ENCODE data around the gene PRRT2. TPM values are rescaled to one million over a fixed set of nuclear protein-coding genes. Genes with fewer than 3 reads are reported as not detected.
"Not testable (repeated sequence)": the region's sequence is repeated elsewhere in the genome, so short reads cannot be mapped to it uniquely, and the experiment has no call there.

The PRRT2 gene
- polyA plus RNA-seq, 5 donors: 10.4 to 16.1 (median 12.8) TPM

GRCh38 chr16:29830774-29831173, 18.8 kb downstream of the PRRT2 start:
- no peak for DNase-seq

- DNase-seq: no peak
These were observed 19.5 kb downstream of the PRRT2 start for GRCh38 chr16:29831490-29831889.

GRCh38 chr16:29833219-29833618, 21.2 kb downstream of the PRRT2 start:
- DNase-seq: not testable (repeated sequence)

GRCh38 chr16:29834079-29834478, 22.1 kb downstream of the PRRT2 start:
- DNase-seq: no peak

- no peak for DNase-seq
These were observed 23.9 kb downstream of the PRRT2 start for GRCh38 chr16:29835926-29836325.

GRCh38 chr16:29836623-29837022, 24.6 kb downstream of the PRRT2 start:
- DNase-seq: no peak

GRCh38 chr16:29837841-29838240, 25.8 kb downstream of the PRRT2 start:
- DNase-seq: no peak

- DNase-seq: no peak
These were observed 27.8 kb downstream of the PRRT2 start for GRCh38 chr16:29839822-29840221.

- DNase-seq: no peak
These were observed 28.2 kb downstream of the PRRT2 start for GRCh38 chr16:29840240-29840639.

- no peak for DNase-seq
These were observed 29.6 kb downstream of the PRRT2 start for GRCh38 chr16:29841631-29842030.

GRCh38 chr16:29842732-29843346, 30.8 kb downstream of the PRRT2 start:
- DNase-seq: no peak

GRCh38 chr16:29843931-29844330, 31.9 kb downstream of the PRRT2 start:
- DNase-seq: no peak

GRCh38 chr16:29844575-29845331, 32.8 kb downstream of the PRRT2 start:
- no peak for DNase-seq

GRCh38 chr16:29845656-29846055, 33.7 kb downstream of the PRRT2 start:
- DNase-seq: no peak

GRCh38 chr16:29848420-29849297, 36.7 kb downstream of the PRRT2 start:
- no peak for DNase-seq

GRCh38 chr16:29849505-29849904, 37.5 kb downstream of the PRRT2 start:
- DNase-seq: no peak

GRCh38 chr16:29850998-29851397, 39.0 kb downstream of the PRRT2 start:
- DNase-seq: no peak

- peak; percentile 53 to 65 for DNase-seq
These were observed 40.7 kb downstream of the PRRT2 start for GRCh38 chr16:29852654-29853053.

GRCh38 chr16:29854520-29855100, 42.6 kb downstream of the PRRT2 start:
- no peak for DNase-seq

- DNase-seq: no peak
These were observed 45.3 kb downstream of the PRRT2 start for GRCh38 chr16:29857133-29857760.

- DNase-seq: no peak
These were observed 46.3 kb downstream of the PRRT2 start for GRCh38 chr16:29858149-29858849.

Measured in right lung (tissue), 5 donors.